Measurements from ENCODE around the gene TAF8.
"Not testable (repeated sequence)": the region's sequence is repeated elsewhere in the genome, so short reads cannot be mapped to it uniquely, and the experiment has no call there.

TAF8 gene, protein sequence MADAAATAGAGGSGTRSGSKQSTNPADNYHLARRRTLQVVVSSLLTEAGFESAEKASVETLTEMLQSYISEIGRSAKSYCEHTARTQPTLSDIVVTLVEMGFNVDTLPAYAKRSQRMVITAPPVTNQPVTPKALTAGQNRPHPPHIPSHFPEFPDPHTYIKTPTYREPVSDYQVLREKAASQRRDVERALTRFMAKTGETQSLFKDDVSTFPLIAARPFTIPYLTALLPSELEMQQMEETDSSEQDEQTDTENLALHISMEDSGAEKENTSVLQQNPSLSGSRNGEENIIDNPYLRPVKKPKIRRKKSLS

DNA sequence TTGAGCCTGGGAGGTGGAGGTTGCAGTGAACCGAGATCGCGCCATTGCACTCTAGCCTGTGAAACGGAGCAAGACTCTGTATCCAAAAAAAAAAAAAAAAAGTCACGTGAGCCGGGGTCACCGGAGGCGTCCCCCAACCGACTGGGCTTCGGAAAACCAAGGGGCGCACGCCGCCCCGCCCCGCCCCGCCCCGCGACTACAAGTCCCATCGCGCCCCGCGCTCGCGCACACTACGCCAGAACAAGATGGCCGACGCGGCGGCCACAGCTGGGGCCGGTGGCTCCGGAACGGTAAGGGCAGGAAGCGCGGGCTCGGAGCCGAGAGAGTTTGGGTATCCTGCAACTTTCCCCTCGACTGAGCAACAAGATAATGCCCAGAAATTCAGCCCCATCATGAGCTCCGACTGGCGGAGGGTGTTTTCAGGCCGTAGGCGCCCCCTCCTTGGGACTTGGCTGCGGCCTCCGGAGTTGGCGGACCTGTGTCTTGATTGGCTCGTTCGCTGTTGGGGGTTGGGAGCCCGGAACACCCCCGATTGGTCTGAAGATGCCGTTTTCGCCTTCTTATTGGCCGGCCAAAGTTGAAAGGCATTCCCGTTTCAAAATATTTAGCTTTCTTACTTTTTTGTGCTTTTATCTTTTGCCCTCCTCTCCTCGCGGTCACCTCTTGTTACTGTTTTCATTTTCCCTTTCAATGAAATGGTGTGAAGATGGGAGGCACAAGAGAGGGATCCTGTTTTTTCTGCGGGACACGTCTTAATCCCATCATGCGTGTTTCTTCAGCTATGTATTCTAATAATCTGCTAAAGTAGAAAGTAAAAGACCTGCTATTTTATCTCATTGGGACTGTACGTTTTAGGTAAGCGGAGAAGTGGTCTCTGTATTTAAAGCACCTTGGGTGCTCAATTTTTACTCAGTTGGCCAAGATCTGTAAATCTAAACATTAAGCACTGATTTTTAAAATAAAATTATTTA is at the start of gene TAF8:
Gene TAF8 (plus strand): TSS at position 228 of the 971 bp plus-strand sequence. CDS start 18 bp downstream, at position 246.
- DNase-seq: peak; percentile 83

DNA sequence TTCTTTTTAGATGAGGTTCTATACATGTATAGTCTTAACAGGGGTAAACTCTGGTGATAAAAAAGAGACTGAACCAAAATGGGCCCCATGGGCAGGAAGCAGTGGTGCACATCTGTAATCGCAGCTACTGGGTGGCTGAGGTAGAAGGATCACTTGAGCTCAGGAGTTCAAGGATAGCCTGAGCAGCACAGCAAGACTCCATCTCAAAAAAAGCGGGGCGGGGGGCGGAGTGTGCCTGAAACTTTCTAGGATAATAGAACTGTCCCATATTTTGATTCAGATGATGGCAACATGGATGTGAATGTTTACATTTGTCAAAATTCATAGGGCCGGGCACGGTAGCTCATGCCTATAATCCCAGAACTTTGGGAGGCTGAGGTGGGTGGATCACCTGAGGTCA is 48.8 kb upstream of the TAF8 start:
- DNase-seq: no peak

DNA sequence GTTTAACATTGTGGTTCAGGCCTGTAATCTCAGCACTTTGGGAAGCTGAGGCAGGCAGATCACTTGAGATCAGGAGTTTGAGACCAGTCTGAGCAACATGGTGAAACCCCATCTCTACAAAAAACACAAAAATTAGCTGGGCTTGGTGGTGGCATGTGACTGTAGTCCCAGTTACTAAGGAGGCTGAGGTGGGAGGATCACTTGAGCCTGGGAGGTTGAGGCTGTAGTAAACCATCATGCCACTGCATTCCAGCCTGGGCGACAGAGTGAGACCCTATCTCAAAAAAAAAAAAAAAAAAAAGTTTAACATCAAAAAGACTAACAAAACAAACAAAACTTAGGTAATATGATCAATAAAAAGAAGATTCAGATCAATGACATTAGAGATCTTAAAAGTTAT is 46.7 kb upstream of the TAF8 start:
- not testable (repeated sequence) for DNase-seq

DNA sequence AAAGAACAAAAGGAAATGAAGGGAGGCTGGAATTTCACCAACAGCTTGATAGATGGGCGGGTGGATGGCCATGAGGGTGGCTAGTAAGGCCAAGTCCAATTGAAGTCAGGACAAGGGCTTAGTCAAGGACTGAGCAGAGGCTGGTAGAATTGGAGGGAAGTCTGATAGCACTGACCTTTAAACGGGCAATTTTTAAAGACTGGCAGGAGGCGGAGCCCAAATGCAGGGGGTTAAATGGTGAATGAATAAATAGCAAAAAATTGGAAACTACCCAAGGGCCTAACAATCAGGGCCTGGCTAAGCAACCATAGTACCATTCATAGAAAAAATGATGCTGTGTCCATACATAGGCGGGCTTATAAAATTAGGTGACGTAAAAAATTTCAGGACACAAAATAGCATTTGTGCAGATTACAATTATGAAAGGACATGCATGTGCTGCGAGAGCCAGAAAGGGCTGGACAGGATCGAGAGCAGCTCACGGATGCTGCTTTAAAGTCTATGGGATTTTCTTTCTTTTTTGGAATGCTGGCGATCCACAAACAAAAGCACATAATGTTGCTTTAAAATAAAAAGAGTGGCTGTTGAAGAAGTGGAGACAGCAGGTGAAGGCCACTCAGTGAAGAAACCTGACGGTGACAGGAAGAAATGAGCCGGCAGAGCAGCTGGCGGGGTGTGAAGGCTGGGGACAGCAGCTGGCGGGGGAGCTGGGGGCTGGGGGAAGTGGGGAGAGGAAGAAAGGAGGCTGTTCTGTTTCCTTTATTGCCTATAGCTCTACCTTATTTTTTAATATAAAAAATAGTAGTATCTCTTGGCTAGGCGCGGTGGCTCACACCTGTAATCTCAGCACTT is 42.8 kb upstream of the TAF8 start:
- DNase-seq: no peak

DNA sequence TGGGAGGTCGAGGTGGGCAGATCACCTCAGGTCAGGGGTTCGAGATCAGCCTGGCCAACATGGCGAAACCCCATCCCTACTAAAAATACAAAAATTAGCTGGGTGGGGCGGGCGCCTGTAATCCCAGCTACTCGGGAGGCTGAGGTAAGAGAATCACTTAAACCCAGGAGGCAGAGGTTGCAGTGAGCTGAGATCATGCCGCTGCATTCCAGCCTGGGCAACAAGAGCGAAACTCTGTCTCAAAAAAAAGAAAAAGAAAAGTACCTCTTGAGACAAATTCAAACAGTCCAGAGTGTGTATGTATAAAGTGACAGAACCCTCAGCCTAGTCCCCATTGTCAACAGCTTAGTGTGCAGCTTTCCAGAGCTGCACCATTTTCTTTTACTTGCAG is 42.2 kb upstream of the TAF8 start:
- DNase-seq: not testable (repeated sequence)

DNA sequence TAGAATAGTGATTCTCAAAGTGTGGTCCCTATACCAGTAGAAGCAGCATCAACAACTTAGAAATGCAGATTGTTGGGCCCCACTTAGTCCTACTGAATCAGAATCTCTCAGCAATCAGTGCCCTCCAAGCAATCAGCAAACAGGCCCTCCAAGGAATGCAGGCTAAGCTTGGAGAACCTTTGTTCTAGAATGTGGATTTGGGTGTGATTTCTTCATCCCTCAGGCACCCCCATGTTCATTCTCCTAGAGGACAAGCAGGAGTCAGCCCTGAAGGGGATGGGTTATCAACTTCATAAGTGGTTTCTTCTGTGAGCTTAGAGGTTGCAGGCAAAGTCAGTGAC is 40.5 kb upstream of the TAF8 start:
- no peak for DNase-seq

DNA sequence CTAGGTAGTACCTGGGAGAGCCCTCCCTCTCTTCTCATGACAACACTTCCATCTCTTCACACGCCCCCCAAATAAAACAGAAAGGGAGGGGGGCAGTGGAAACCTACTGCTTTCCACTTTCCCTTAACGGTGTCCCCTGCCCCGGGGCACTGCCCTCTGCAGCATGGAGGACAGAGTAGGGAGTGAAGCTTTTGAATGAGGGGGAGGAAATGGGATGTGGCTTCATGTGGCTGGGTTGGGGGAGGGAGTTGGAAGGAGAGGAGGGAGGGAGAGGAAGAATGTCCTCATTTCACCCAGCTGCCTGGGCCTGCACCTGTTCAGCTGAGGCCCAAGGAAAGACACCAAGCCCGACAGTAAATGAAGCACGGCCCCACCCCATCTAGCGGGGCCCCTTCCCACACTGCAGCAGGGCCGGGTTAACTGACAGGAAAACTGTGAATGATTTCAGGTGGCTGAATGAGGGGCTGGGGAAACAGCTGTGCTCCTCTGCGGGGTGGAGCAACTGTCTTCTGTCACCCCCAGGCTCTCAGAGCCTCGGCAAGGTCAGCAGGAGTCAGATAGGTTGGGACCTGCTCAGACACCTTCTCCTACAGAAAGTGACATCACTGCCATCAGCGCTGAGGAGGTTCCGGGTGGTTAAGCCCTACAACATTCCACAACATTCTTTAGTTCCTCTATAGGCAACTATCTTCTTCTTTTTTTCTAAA is 40.0 kb upstream of the TAF8 start:
- peak; percentile 42 for DNase-seq

DNA sequence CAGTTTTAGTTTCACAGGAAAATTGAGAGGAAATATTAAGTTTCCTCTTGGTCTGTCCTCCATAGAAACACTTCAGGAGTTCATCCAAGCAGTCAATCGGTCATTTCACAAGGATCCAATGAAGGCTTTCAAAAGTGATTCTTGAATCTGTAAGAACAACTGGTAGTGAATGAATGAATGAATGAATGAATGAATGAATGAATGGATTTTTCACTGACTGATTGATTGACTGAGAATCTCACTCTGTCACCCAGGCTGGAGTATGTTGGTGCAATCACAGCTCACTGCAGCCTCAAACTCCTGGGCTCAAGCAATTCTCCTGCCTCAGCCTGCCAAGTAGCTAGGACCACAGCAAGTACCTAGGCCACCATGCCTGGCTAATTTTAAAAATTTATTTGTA is 39.4 kb upstream of the TAF8 start:
- DNase-seq: no peak

DNA sequence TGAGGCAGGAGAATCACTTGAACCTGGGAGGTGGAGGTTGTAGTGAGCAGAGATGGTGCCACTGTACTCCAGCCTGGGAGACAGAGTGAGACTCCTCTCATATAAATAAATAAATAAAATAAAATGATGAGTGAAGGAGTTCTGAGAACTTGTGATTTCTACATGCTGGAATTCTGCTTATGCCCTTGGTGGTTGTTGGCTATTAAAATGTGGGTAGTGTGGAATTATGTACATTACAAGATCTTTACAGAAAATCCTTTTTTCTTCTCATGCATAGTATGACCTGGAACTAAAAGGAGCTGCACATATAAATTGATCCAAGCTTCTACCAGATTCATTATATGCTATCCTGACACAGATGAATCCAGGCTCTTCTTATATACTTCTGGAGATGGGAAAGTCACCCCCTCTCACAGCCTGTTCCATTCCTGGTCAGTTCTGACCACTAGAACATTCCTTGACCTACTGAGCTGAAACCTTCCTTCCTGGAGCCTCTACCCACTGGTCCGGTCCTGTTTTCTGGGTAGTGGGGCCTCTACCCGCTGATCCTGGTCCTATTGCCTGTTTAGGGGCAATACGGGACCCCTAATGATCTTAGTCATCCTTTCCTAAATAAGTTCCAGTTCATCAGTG is 37.7 kb upstream of the TAF8 start:
- no peak for DNase-seq

DNA sequence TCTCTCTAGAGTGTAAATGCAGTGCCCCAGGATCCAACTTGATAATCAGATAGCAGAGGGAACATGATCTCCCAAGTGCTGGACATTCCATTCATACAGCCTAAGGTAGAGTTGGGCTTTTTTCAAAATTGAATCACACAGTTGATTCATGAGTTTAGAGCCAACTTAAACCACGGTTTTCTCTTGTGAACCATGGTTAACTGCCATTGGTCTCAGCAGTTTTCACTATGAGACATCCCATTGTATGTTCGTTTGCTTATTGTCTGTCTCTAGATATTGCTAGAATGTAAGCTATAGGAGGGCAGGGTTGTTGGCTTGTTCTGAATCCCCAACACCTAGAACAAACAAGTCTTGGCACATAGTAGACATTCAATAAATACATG is 37.2 kb upstream of the TAF8 start:
- no peak for DNase-seq

DNA sequence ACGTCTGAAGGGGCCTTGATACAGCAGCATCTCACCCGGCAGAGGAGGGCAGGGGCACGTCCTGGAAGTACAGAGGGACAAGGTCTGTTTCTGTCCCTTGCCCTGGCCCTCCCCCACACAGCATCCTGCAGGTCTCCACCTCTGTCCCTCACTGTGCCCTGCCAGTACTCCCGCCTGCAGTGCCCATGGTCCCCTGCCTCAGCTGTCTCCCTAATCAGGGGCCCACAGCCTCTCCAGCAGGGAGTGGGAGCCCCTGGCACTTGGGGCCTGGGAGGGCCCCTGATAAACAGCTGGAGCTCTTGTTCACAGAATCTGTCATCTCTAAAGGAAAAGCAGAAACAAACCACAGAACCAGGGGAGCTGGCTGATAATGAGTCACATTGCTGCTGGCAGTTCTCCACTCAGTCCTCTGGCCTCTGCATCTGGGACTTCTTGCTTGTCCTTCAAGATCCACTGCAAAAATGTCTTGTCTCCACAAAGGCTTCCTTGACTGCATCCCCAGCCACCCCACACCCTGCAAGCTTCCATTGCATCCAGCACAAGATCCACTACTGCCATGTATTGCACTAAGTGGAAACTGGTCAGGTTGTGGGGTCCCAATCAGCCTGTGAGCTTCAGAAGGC is 33.2 kb upstream of the TAF8 start:
- DNase-seq: no peak

DNA sequence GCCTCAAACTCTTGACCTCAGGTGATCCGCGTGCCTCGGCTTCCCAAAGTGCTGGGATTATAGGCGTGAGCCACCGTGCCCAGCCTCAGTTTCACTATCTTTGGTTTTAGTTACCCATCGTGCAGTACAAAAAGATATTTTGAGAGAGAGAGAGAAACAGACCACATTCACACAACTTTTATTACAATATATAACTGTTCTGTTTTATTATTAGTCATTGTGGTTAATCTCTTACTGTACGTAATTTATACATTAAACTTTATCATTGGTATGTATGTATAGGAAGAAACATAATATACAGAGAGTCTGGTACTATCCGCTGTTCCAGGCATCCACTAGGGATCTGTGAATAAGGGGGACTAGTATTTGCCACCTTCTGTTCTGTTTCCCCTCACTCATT is 29.4 kb upstream of the TAF8 start:
- no peak for DNase-seq

DNA sequence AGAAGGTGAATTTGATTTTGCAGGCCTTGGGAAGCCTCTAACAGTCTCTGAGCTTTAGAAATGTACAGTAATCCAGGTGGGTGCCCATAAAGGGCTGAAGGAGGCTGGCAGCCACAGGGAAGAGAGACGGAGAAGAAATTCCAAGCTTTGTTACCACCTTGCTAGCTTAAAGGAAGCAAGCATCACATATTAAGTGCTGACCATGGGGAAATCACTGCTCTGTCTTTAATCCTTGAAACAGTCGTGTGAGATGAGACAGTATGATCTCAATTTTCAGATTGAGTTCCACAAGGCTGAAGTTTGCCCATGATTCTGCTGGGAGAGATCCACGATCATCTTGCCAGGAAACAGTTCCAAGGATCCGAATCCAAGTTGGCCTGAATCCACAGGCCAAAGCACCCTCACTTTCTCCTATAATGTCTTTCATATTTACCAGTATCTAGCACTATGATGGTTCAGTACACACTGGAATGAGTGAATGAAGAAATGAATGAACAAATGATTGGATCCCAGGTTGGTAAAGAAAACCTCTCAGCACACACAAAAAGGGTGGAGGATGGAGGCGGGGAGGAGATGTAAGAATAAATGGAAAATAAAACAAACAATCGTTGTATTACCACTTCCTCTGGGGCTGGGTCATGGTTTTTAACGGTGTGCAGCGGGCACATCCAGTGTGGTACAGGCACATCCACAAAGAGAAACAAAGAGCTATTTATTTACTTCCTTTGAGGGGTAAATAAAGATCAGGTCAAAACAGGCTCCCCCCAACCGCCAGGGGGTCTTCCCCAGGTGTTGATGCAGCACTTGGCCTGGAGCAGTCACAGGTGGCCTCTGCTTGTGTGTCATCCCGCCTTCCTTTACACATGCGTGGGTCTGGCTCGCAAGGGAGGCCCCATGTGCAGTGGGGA is 28.2 kb upstream of the TAF8 start:
- DNase-seq: no peak

DNA sequence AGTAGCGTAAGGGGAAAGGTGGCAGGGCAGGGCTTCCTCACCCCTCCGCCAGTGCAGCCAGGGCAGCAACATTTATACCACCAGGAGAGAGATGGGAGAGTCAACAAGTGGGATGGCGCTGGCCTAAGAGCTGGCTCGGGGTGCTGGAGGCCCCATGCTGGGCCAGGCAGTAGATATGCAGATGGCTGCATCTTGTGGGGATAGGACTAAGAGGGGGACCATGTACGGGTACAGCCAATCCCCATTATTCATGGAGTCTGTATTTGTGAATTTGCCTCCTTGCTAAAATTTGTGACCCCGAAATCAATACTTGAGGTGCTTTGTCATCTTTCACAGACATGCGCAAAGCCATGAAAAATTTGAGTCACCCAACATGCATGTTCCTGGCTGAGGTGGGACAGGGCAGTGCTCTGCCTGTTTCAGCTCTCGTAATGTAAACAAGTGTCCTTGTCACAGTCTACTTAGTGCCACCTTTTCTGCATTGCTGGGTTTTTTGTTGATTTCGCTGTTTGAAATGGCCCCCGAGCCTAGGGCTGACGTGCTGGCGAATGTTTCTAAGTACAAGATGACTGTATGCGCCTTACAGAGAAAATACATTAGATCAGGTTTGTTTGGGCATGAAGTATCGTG is 27.5 kb upstream of the TAF8 start:
- no peak for DNase-seq

DNA sequence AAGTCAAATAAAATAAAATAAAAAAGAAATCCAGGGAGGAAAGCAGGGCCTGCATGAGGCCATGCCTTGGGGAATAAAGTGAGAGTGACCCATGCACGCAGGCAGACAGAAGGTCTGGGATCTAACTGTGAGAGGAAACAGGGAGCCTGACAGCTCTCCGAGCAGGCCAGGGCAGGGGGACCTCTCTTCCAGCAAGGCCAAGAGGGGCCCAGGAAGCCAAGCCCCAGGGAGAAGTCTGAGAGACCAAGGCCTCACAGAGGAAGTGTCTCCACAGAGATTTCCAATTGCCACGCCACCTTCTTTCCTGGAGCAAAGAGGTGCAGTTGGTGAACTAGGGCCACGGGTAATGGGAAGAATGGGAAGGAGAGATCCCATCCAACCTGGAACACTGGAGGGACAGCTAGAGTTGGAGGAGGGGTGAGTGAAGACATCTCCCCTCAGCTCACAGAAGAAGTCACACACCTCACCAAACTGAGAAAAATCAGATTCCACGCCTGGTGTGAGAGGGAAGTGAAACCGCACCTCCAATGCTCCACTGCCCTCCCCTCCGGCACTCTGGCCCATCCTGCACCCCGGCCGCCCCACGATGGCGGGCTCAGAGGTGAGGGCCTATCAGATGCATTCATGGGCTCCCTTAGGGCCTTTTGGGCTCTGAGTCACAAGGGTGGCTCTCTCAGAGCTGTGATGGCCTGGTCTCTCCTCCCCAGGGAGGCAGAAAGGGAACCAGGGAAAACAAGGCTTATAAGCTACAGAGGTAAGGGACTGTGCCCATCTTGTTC is 25.1 kb upstream of the TAF8 start:
- no peak for DNase-seq

DNA sequence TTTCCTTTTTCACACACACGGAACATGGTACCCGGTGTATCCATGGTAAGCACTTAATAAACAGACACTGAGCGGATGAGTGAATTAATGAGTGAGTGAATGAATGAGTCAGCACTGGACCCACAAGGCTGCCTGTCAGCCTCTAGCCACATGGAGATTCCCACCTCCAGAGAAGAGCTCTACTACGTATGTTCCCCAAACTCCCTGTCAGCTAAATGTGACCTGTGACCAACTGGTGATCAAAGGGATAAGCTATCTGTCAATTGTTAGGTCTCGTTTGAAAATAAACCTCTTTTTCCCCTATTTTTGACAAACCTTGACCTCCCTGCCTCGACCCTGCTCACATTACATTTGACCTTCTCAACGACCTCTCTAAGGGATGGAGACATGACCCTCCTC is 24.5 kb upstream of the TAF8 start:
- no peak for DNase-seq

DNA sequence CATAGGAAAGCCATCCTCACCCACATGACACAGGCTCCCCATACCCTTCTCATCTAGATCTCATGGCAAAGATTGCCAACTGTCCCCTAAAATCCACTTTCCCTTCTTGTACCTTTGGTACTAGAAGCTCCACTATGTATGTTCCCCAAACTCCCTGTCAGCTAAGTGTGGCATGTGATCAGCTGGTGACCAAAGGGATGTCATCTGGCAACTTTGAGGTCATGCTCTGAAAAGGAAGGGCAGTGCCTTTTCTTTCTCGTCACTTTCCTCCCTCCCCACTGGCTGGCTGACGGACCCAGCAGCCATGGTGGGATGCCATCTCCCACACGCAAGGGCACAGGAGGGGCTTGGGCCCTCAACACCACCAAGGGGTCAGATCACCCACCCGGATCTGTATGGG is 23.8 kb upstream of the TAF8 start:
- DNase-seq: no peak

DNA sequence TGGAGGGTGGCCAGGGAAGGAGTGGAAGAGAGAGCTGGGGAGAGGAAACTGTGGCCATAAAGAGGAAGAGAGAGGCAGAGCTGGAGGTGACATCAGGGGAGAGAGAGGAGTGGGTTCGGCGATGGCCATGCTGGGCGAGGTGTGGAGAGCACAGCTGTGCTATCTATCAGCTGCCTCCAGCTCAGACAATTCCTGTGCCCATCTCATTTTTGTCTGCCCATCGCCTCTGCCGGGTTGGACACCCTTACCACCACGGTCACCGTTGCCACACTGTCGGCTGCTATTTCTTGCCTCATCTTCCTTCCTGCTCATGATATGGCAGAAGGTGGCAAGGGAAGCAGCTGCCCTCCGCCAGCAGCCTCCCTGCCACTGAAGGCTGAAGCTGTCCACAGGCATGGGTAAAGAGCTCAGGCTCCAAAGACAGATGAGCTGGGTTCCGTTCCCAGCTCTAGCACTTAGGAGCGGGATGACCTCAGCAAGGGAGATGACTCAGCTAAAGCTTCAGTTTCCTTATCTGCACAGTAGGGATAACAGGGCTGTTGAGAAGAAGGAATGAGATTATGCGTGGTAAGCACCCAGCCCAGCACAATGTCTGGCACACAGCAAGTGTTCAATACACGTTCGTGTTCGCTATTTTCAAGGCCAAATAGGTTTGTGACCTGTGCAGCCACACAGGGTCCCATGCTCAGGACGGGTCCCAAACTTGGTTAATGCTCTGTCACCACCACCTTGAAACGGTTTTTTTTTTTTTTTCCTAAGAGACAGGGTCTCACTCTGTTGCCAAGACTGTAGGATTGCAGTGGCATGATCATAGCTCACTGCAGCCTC is 21.9 kb upstream of the TAF8 start:
- no peak for DNase-seq

Data from SHP77 treated with DMSO at 0.1 percent for 48 hours (cell line).